A673 (cell line): Measurements from ENCODE around the gene TEX22.

Experiments used
- EZH2 ChIP-seq: fragments of 200-600 bp; sonication (generic); IDR thresholded peaks from 2 replicates; pipeline ENCODE4 v1.6.1; 2017; ENCODE audit warnings: borderline replicate concordance, low read depth, mild to moderate bottlenecking, mixed read lengths, antibody characterized with exemption, low read length; ENCODE audit not compliant: poor library complexity, severe bottlenecking
- TF ChIP-seq, protein P1 (sequence below): fragments of 300-800, 200-600 bp; sonication (generic); conservative IDR thresholded peaks from 2 replicates; pipeline ENCODE4 v1.5.1; 2017; ENCODE audit warnings: low read depth, mild to moderate bottlenecking, antibody characterized with exemption, low read length, moderate library complexity, mixed read lengths

DNA sequence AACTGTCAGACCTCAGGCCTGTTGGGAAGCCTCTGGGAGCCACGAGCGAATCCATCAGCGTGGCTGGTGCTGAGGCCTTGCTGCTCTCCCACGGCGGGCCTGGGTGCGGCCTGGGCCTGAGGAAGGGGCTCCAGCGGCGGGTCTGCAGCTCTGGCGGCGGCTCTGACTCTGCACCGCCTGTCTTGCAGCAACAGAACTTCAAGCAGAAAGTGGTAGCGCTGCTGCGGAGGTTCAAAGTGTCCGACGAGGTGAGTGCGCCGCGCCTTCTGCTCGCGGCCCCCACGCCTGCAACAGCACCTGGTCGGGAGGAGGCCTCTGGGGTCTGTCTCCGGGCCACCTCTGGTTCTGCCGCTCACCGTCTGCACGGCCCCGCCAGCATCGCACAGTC is 28.7 kb upstream of the TEX22 start:
- TF ChIP-seq, protein P1, sequence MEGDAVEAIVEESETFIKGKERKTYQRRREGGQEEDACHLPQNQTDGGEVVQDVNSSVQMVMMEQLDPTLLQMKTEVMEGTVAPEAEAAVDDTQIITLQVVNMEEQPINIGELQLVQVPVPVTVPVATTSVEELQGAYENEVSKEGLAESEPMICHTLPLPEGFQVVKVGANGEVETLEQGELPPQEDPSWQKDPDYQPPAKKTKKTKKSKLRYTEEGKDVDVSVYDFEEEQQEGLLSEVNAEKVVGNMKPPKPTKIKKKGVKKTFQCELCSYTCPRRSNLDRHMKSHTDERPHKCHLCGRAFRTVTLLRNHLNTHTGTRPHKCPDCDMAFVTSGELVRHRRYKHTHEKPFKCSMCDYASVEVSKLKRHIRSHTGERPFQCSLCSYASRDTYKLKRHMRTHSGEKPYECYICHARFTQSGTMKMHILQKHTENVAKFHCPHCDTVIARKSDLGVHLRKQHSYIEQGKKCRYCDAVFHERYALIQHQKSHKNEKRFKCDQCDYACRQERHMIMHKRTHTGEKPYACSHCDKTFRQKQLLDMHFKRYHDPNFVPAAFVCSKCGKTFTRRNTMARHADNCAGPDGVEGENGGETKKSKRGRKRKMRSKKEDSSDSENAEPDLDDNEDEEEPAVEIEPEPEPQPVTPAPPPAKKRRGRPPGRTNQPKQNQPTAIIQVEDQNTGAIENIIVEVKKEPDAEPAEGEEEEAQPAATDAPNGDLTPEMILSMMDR, result no peak
- no peak for TF ChIP-seq EZH2
